BJ (cell line): ENCODE results near the gene VOPP1. TPM values are rescaled to one million over a fixed set of nuclear protein-coding genes. Genes with fewer than 3 reads are reported as not detected.

Source experiments
- CTCF ChIA-PET: fragments of 350-600 bp; formaldehyde crosslinking; extraction: SDS; loops from one replicate; lab custom pipeline; 2021; ENCODE audit warnings: antibody characterized with exemption, inconsistent platforms; lab: Yijun Ruan, JAX
- POLR2A ChIA-PET: fragments of 300-600 bp; sonication (Branson Sonifier 250); formaldehyde crosslinking; extraction: SDS; loops from one replicate; lab custom pipeline; 2021; ENCODE audit warnings: antibody characterized with exemption; lab: Charles Lee
- DNase-seq: peaks from one replicate; pipeline ENCODE4 v3.0.0-alpha.2; 2011; ENCODE audit warnings: low read depth
- H3K27me3 ChIP-seq: 2 replicates; pipeline ENCODE4 v1.6.0; 2011; ENCODE audit warnings: low read length; ENCODE audit not compliant: control insufficient read depth, insufficient read depth
- H3K36me3 ChIP-seq: 2 replicates; pipeline ENCODE4 v1.5.1; 2011; ENCODE audit warnings: low read length; ENCODE audit not compliant: control insufficient read depth, insufficient read depth
- H3K4me3 ChIP-seq: 2 replicates; pipeline ENCODE4 v1.5.1; 2011; ENCODE audit warnings: low read depth, mild to moderate bottlenecking, control low read depth, low read length
- CTCF ChIP-seq: IDR thresholded peaks from 2 replicates; pipeline ENCODE4 v1.5.1; 2011; ENCODE audit warnings: low read depth, mild to moderate bottlenecking, control low read depth, inconsistent platforms, low read length, moderate library complexity; ENCODE audit not compliant: insufficient read depth
- polyA plus RNA-seq: library from polyadenylated mRNA; depleted of rRNA; stranded (reverse); fragments of >200 nt; gene quantifications from 2 replicates; pipeline ENCODE4 v1.2.3, GENCODE V29; 2011

The VOPP1 gene
- polyA plus RNA-seq, 1 experiment: 83.7 TPM

GRCh38 chr7:55554038-55554437 is 18.3 kb downstream of the VOPP1 start:
- H3K36me3 ChIP-seq: peaks cover 2% of the 10 kb centered on the region; the same call in 1 of the 2 replicates
- no peaks in the 10 kb centered on the region for H3K27me3 ChIP-seq
- no peak for DNase-seq
- H3K4me3 ChIP-seq: no peak overlapping the region
- TF ChIP-seq CTCF: no peak
- ChIA-PET CTCF (interaction anchor here (1.2 kb wide), 1 partner anchor 15 kb away, joined by 3 read pairs; no protein-coding TSS in a partner anchor), POLR2A (no interaction called here)

GRCh38 chr7:55553024-55553345 is 19.3 kb downstream of the VOPP1 start:
- ChIA-PET CTCF (no interaction called here), POLR2A (interaction anchor here (0.5 kb wide), 1 partner anchor 8 kb away, joined by 3 read pairs; no protein-coding TSS in a partner anchor)
- H3K27me3 ChIP-seq: no peaks in the 10 kb centered on the region
- no peak for TF ChIP-seq CTCF
- peaks cover 2% of the 10 kb centered on the region; the same call in 1 of the 2 replicates for H3K36me3 ChIP-seq
- no peak for DNase-seq
- no peak overlapping the region for H3K4me3 ChIP-seq

- TF ChIP-seq CTCF: no peak
- CTCF ChIA-PET: no interaction called here
- Histone ChIP-seq H3K4me3 (no peak overlapping the region), H3K27me3 (no peaks in the 10 kb centered on the region), H3K36me3 (peaks cover 2% of the 10 kb centered on the region; the same call in 1 of the 2 replicates)
- no peak for DNase-seq
- POLR2A ChIA-PET: no interaction called here
Measured at GRCh38 chr7:55552320-55553023, 19.8 kb downstream of the VOPP1 start.

GRCh38 chr7:55550841-55551537 is 21.3 kb downstream of the VOPP1 start:
- ChIA-PET POLR2A (no interaction called here), CTCF (no interaction called here)
- no peak overlapping the region for H3K4me3 ChIP-seq
- DNase-seq: no peak
- no peak for TF ChIP-seq CTCF
- H3K27me3 ChIP-seq: no peaks in the 10 kb centered on the region
- peaks cover 2% of the 10 kb centered on the region; the same call in 1 of the 2 replicates for H3K36me3 ChIP-seq

GRCh38 chr7:55550010-55550663 is 22.2 kb downstream of the VOPP1 start:
- DNase-seq: no peak
- H3K27me3 ChIP-seq: no peaks in the 10 kb centered on the region
- no peak overlapping the region for H3K4me3 ChIP-seq
- no peak for TF ChIP-seq CTCF
- CTCF ChIA-PET: no interaction called here
- POLR2A ChIA-PET: no interaction called here
- H3K36me3 ChIP-seq: no peaks in the 10 kb centered on the region; the same call in 1 of the 2 replicates
